Breast epithelium (tissue), 4 donors: ENCODE results near the gene CYP2A7. TPM values are rescaled to one million over a fixed set of nuclear protein-coding genes. Genes with fewer than 3 reads are reported as not detected.
"Not testable (repeated sequence)": the region's sequence is repeated elsewhere in the genome, so short reads cannot be mapped to it uniquely, and the experiment has no call there.

Source experiments
- DNase-seq, 2 donors: peaks; one replicate each; pipeline ENCODE4 v3.0.0-alpha.2; 2019; ENCODE audit warnings: low spot score in 2 of 2
- H3K27ac ChIP-seq, 2 donors: fragments of 200-600 bp; sonication (generic) in 1 of 2; one replicate each; pipeline ENCODE4 v1.5.1; 2016 to 2019; ENCODE audit warnings: mild to moderate bottlenecking in 1 of 2
- H3K27me3 ChIP-seq, 2 donors: fragments of 200-600 bp; sonication (generic) in 1 of 2; one replicate each; pipeline versions ENCODE4 v1.5.1 to v1.6.0; 2017 to 2019; ENCODE audit warnings: control low read depth in 1 of 2, mild to moderate bottlenecking in 1 of 2
- H3K36me3 ChIP-seq: fragments of 200-600 bp; one replicate; pipeline ENCODE4 v1.5.1; 2019
- H3K4me1 ChIP-seq, 2 donors: fragments of 200-600 bp; sonication (generic); one replicate each; pipeline ENCODE4 v1.5.1; 2016 to 2019; ENCODE audit warnings: control low read depth in 1 of 2
- H3K4me3 ChIP-seq, 3 donors: fragments of 200-600 bp; sonication (generic); 1 replicate in 2 of 3; 2 replicates in 1 of 3; pipeline ENCODE4 v1.5.1; 2016 to 2019; ENCODE audit warnings: mild to moderate bottlenecking in 3 of 3, moderate library complexity in 2 of 3
- H3K9me3 ChIP-seq, 2 donors: fragments of 200-600 bp; sonication (generic) in 1 of 2; one replicate each; pipeline ENCODE4 v1.5.1; 2016 to 2019; ENCODE audit warnings: control low read depth in 1 of 2
- POLR2A ChIP-seq: fragments of 450-650 bp; IDR thresholded peaks from one replicate; pipeline ENCODE4 v1.6.1; 2016; ENCODE audit warnings: antibody characterized with exemption, mild to moderate bottlenecking, moderate library complexity
- POLR2AphosphoS5 ChIP-seq, 3 donors: sonication (generic); formaldehyde crosslinking; IDR thresholded peaks; one replicate each; pipeline ENCODE4 v1.6.1; 2017; ENCODE audit warnings: antibody characterized with exemption in 3 of 3
- intact Hi-C: fragments of 100-400 bp; cut with DNase I; formaldehyde crosslinking; loops from one replicate; pipeline ENCODE4 v1.15.1; 2023; ENCODE audit warnings: low total_unique reads
- total RNA-seq, 3 donors: library from RNA; depleted of rRNA; stranded (reverse); fragments of >200 nt; gene quantifications; one replicate each; pipeline ENCODE4 v1.1.0, GENCODE V29; 2016
- TF ChIP-seq, protein P1 (sequence below), 3 donors: fragments of 450-650 bp; IDR thresholded peaks; one replicate each; pipeline ENCODE4 v1.5.1; 2016 to 2017; ENCODE audit warnings: antibody characterized with exemption in 3 of 3, mild to moderate bottlenecking in 3 of 3, moderate library complexity in 3 of 3

The CYP2A7 gene
- total RNA-seq, result not detected

DNA sequence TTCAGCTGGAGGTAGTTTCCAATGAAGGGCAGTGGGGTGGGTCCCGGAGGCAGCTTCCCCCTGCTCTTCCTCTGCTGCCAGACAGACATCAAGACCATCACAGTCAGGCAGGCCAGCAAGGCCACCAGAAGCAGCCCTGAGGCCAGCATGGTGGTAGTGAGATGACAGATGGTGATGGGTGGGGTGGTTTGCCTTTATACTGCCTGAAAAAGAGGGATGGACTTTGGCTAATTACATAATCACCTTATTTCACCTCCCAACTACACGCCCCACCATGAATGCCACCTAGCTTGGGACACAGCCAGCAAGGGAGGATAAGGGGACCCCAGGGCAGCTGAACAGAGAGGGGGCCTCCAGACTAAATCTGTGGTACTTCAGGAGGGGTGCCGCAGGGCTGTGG lies at the start of gene CYP2A7:
Gene CYP2A7 (minus strand): TSS at position 170 of the 400 bp plus-strand sequence. CDS start 21 bp downstream, at position 149.
- H3K27me3 ChIP-seq, DNase-seq, H3K36me3 ChIP-seq, H3K4me3 ChIP-seq, H3K9me3 ChIP-seq, H3K27ac ChIP-seq, H3K4me1 ChIP-seq, intact Hi-C loops: not testable (repeated sequence)

DNA sequence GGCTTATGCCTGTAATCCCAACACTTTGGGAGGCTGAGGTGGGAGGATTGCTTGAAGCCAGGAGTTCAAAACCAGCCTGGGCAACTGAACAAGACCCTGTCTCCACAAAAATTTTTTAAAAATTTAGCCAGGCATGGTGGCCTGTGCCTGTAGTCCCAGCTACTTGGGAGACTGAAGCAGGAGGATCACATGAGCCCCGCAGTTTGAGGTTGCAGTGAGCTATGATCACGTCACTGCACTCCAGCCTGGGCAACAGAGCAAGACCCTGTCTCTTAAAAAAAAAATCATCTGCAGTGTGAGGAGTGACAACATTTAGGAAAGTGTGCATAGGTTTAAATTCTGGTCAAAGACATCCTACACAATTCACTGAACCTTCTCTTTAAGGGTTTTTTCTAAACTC lies 48.8 kb upstream of the CYP2A7 start:
- H3K4me1 ChIP-seq, H3K4me3 ChIP-seq, H3K36me3 ChIP-seq, H3K9me3 ChIP-seq, DNase-seq, H3K27me3 ChIP-seq, H3K27ac ChIP-seq, intact Hi-C loops: not testable (repeated sequence)

DNA sequence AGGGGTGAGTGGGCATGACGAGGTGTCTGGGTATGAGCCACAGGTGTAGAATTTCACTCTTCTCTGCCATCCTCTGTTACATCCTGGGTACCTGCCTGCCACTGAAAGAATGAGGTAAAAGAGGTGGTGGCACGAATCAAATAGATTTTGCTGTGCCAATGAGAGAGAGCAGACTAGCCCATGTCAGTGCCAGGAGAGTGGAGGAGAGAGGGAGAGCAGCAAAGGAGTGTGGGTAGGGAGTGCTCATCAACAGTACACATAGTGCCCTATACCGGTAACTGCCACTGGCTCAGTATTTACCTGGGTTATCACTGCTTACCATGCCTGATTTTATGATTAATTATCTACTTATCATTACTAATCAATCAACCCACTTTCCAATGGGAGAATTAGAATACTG lies 47.9 kb upstream of the CYP2A7 start:
- H3K27ac ChIP-seq, H3K27me3 ChIP-seq, H3K4me3 ChIP-seq, H3K36me3 ChIP-seq, DNase-seq, H3K9me3 ChIP-seq, H3K4me1 ChIP-seq: not testable (repeated sequence)
- intact Hi-C loops, result loop anchor here (5.0 kb wide), 1 partner anchor 453 kb away; no protein-coding TSS in a partner anchor

DNA sequence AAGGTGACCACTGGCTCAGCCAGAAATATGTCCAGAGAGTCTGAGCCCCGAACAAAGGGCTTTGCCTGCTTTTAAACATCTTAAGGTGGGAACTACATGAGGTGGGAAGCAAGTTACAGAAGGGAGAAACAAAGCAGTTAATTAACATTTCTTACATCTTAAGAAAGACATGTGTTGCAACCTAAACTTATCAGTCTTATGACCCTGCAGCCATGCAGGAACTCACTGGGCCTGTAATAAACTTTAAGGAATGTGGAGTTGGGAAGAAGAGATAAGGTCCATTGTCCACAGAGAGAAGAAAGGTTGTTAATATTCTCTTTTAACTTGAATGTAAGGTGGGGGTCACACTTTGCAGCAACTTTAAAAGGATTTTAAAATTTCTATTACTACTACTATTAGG lies 46.8 kb upstream of the CYP2A7 start:
- no peak overlapping the region for H3K27ac ChIP-seq
- no peaks in the 10 kb centered on the region for H3K27me3 ChIP-seq
- no peaks in the 10 kb centered on the region for H3K36me3 ChIP-seq
- no peak overlapping the region for H3K4me3 ChIP-seq
- DNase-seq, result no peak
- TF ChIP-seq, protein P1, sequence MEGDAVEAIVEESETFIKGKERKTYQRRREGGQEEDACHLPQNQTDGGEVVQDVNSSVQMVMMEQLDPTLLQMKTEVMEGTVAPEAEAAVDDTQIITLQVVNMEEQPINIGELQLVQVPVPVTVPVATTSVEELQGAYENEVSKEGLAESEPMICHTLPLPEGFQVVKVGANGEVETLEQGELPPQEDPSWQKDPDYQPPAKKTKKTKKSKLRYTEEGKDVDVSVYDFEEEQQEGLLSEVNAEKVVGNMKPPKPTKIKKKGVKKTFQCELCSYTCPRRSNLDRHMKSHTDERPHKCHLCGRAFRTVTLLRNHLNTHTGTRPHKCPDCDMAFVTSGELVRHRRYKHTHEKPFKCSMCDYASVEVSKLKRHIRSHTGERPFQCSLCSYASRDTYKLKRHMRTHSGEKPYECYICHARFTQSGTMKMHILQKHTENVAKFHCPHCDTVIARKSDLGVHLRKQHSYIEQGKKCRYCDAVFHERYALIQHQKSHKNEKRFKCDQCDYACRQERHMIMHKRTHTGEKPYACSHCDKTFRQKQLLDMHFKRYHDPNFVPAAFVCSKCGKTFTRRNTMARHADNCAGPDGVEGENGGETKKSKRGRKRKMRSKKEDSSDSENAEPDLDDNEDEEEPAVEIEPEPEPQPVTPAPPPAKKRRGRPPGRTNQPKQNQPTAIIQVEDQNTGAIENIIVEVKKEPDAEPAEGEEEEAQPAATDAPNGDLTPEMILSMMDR (IDR thresholded peaks at IDR 0.05), result no peak
- TF ChIP-seq POLR2A (no peak), POLR2AphosphoS5 (IDR thresholded peaks at IDR 0.05) (no peak)
- H3K9me3 ChIP-seq, result no peaks in the 10 kb centered on the region
- no peaks in the 10 kb centered on the region for H3K4me1 ChIP-seq
- intact Hi-C loops, result loop anchor here (5.0 kb wide), 1 partner anchor 452 kb away; no protein-coding TSS in a partner anchor

DNA sequence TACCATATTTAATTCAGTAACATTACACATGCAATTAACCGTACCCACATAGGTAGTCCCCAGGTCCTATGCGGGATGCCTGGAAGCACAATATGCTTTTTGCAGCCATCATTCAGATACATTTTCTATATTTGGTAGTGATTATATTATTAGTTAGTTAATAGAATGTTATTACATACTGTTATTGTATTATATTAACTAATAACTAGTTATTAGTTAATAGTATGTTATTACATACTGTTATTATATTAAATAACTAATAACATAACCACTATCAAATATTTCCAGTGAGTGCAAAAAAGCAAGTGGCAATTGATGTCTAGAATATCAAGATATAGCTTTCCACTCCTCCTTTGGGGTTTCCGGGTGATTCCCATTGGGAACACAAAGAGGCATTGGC lies 45.5 kb upstream of the CYP2A7 start:
- Histone ChIP-seq H3K4me3 (no peak overlapping the region), H3K9me3 (no peaks in the 10 kb centered on the region), H3K27ac (no peak overlapping the region), H3K36me3 (no peaks in the 10 kb centered on the region), H3K27me3 (no peaks in the 10 kb centered on the region), H3K4me1 (no peaks in the 10 kb centered on the region)
- intact Hi-C loops, result loop anchor here (5.0 kb wide), 1 partner anchor 450 kb away; no protein-coding TSS in a partner anchor
- no peak for DNase-seq
- TF ChIP-seq, protein P1 (IDR thresholded peaks at IDR 0.05), result no peak
- TF ChIP-seq POLR2AphosphoS5 (IDR thresholded peaks at IDR 0.05) (no peak), POLR2A (no peak)

GRCh38 chr19:40926276-40926675 lies 44.2 kb upstream of the CYP2A7 start:
- not testable (repeated sequence) for H3K27ac ChIP-seq, H3K36me3 ChIP-seq, H3K4me1 ChIP-seq, H3K4me3 ChIP-seq, H3K9me3 ChIP-seq, DNase-seq, H3K27me3 ChIP-seq
- intact Hi-C loops, result loop anchor here (5.0 kb wide), 1 partner anchor 449 kb away; no protein-coding TSS in a partner anchor

DNA sequence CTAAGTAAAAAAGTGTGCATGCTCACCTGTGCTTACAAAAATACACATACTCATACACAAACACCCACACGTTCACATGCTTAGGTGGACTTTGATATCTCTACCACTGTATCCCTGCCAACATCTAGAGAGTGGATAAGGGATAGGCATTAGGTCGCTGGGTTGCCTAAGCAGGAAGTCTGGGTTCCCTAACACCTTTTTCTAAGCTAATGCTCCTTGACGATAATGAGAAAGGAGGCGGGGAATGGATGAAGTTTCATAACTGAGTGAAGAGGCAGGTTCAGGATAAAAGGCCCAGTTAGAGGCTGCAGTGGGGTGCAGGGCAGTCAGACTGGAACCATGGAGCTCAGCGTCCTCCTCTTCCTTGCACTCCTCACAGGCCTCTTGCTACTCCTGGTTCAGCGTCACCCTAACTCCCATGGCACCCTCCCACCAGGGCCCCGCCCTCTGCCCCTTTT lies 41.9 kb upstream of the CYP2A7 start:
- no peak for DNase-seq
- intact Hi-C loops, result no loop called here
- H3K27me3 ChIP-seq, result no peaks in the 10 kb centered on the region
- no peak overlapping the region for H3K27ac ChIP-seq
- H3K36me3 ChIP-seq, result no peaks in the 10 kb centered on the region
- H3K4me3 ChIP-seq, result no peak overlapping the region
- H3K4me1 ChIP-seq, result no peaks in the 10 kb centered on the region
- peaks cover 10 to 13% of the 10 kb centered on the region in 2 donors for H3K9me3 ChIP-seq
- TF ChIP-seq, protein P1 (IDR thresholded peaks at IDR 0.05), result no peak
- TF ChIP-seq POLR2A, result no peak

GRCh38 chr19:40922237-40923160 lies 40.5 kb upstream of the CYP2A7 start:
- H3K27ac ChIP-seq, DNase-seq, H3K4me3 ChIP-seq, H3K36me3 ChIP-seq, H3K4me1 ChIP-seq, H3K27me3 ChIP-seq, intact Hi-C loops: not testable (repeated sequence)
- peaks cover 15 to 19% of the 10 kb centered on the region in 2 donors for H3K9me3 ChIP-seq
